ENCODE data around the gene RETREG2.

Gene RETREG2

DNA sequence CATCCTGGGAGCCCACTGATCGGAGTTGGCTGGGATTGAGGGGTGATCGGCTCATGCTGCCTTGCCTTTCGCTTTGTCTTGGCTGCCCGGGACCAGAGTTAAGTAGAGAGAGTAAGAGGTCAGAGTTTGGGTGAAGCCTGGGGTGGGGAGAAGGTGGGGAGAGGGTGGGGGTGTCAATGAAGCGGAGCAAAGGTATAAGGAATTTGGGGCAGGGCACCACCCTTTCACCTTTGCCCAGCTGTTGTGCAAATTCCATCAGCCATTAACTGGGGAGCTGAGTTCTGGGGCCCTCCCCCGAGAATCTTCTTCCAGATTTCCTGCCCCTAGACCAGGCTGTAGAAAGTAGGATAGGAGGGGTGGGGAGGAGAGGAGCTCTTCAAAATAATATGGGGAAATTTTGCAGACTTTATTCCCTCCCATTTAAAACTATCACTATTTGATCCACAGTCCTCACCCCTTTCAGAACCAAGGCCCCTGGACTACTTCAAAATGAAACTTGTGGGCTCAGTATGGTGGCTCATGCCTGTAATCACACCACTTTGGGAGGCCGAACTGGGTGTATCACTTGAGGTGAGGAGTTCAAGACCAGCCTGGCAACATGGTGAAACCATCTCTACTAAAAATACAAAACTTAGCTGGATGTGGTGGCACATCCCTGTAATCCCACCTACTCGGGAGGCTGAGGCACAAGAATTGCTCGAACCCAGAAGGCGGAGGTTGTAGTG lies 8.0 kb upstream of the RETREG2 start, which contains the start of gene SLC23A3:
Gene SLC23A3, minus strand, starts transcription at position 100 of the 725 bp plus-strand sequence. Its CDS starts 45 bp downstream, at position 55.
- no peak for DNase-seq

GRCh38 chr2:219171231-219171651 lies 6.8 kb upstream of the RETREG2 start:
- DNase-seq, result no peak

- no peak for DNase-seq
Observed at GRCh38 chr2:219172231-219173154, 5.6 kb upstream of the RETREG2 start.

- no peak for DNase-seq
Observed at GRCh38 chr2:219173176-219173575, 4.9 kb upstream of the RETREG2 start.

GRCh38 chr2:219174146-219174545 lies 3.9 kb upstream of the RETREG2 start:
- no peak for DNase-seq

DNA sequence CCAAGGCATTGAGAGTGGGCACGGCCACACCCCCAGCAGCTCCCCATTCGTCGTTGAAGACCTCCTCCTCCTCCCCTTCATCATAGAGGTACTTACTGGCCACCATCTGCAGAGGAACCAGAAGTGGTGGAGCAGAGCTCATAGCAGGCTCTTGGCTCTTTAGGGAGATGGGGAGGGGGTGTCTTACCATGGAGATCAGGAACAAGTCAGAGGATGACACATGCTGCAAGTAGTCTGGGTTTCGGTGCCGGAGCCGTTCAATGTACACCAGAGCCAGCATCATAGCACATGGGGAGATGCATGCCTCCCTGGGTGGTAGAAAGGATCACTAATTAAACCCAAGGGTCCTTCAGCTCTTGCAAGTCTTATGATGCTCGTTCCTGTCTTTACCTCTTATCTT lies 3.3 kb upstream of the RETREG2 start:
- DNase-seq, result no peak

DNA sequence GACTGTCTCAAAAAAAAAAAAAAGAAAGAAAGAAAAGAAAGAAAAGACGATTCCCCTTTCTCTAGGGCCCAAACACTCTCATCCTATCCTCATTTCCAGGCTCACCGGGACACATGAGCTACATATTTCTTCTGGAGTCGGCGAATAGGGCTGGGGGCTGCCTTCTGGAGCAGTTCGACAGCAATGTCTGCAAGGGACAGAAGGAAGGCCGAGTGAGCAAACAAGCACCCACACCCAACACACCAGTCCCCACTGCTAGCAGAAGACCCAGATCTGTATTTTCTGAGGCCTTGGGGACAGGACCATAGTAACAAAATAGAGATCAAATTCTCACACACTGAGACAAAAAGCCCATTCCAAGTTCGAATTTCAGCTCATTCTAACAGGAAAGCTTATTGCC lies 2.6 kb upstream of the RETREG2 start:
- DNase-seq, result no peak

DNA sequence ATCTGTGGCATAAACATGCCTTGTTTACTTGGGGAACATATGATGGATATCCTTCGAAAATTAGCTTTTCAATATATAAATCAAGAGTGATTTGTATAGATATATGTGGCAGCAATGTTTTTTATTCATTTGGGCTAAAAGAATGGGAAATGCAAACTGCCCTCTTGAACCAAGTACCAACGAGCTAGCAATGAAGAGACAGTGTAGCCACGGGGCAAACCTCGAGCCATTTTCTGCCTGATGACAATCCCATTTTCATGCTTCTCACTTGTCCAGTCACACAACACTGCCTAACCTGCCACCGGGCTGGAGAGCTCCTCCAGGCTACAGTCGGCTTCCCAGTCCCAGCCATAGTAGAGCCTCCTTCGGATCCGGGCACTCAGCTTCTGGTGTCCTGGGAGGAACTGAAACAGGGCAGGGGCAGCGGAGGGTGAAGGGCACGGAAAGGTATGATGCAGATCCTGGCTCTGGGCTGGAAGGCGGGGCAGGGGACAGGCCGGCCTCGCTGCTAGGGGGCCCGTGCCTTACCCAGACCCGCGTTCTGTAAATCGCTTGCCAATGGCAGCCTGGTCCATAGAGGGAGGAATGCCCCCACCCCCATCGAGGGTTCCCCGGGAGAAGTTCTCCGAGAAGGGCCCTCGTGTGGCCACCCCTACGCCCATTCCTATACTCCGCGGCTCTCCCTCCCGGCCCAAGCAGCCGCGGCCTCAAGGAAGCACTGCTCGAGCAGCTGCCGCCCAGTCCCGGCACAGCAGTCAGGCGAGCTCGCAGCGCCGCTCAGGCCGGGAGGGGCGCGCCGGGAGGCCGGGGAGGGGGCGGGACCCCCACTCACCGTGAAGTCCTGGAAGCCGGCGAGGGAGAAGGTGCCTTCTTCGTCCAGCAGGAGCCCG lies 1.9 kb upstream of the RETREG2 start:
- DNase-seq, result no peak

DNA sequence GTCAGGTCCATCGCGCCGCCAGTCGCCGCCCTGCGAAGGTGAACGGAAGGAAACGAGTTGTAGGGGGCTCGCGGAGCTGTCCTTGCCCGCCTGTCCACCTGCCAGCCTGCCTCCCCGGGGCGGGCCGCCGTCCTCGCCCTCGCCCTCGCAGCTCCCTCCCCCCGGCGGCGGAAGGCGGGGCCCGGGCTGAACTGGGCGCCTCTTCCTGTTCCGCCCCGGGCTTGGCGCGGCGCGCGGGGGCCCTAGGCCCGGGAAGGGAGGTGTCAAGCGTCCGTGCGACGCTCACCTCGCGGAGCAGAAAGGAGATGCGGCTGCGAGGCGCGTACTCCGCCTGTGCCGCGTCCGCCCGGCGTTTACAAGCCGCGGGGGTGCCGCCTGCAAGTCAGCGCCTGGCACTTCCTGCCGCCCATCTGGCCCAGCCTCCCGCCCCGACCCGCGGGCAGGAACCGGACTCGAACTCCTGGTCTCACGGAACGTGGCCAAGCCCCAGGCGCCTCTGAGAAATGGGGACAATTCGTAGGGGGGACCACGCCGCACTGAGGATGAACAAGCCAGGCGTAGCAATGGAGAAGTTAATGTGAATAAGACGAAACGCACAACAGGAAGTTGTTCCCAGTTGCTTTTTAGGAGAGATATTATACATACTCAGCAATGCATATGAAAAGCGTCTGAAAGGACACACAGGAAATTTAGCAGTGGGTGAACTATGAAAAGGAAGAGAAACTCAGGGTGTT lies 1.1 kb upstream of the RETREG2 start, which contains the start of gene CNPPD1:
Gene CNPPD1, minus strand, starts transcription at position 108 of the 734 bp plus-strand sequence. Its CDS starts 97 bp downstream, at position 11.
- peak; percentile 30 for DNase-seq

GRCh38 chr2:219178377-219179175 lies 501 bp downstream of the RETREG2 start:
- DNase-seq, result no peak

GRCh38 chr2:219179601-219180465 lies 1.8 kb downstream of the RETREG2 start:
- DNase-seq, result no peak

- DNase-seq, result no peak
Observed at GRCh38 chr2:219180961-219181360, 2.9 kb downstream of the RETREG2 start.

GRCh38 chr2:219181531-219181930 lies 3.5 kb downstream of the RETREG2 start:
- DNase-seq, result no peak

DNA sequence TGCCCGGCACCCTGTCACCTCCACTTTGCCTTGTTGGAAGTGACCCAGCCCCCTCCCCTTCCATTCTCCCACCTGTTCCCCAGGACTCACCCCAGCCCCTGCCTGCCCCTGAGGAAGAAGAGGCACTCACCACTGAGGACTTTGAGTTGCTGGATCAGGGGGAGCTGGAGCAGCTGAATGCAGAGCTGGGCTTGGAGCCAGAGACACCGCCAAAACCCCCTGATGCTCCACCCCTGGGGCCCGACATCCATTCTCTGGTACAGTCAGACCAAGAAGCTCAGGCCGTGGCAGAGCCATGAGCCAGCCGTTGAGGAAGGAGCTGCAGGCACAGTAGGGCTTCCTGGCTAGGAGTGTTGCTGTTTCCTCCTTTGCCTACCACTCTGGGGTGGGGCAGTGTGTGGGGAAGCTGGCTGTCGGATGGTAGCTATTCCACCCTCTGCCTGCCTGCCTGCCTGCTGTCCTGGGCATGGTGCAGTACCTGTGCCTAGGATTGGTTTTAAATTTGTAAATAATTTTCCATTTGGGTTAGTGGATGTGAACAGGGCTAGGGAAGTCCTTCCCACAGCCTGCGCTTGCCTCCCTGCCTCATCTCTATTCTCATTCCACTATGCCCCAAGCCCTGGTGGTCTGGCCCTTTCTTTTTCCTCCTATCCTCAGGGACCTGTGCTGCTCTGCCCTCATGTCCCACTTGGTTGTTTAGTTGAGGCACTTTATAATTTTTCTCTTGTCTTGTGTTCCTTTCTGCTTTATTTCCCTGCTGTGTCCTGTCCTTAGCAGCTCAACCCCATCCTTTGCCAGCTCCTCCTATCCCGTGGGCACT lies 4.5 kb downstream of the RETREG2 start:
- no peak for DNase-seq

DNA sequence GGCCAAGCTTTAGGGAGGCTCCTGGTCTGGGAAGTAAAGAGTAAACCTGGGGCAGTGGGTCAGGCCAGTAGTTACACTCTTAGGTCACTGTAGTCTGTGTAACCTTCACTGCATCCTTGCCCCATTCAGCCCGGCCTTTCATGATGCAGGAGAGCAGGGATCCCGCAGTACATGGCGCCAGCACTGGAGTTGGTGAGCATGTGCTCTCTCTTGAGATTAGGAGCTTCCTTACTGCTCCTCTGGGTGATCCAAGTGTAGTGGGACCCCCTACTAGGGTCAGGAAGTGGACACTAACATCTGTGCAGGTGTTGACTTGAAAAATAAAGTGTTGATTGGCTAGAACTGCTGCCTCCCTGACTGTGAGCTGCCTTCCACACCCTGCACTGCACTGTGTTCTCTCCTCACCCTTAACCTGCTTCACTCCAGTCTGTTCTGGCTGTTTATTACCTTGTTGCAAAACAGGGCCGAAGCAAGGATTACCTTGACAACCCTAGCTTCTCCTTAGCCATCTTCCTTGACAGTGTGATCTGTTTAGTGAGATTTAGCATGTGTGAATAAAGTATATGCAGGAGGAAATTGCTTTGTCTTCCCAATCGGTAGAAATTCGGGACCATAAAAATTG lies 5.2 kb downstream of the RETREG2 start:
- no peak for DNase-seq

GRCh38 chr2:219184121-219184520 lies 6.0 kb downstream of the RETREG2 start:
- no peak for DNase-seq

GRCh38 chr2:219186754-219187456 lies 8.8 kb downstream of the RETREG2 start:
- no peak for DNase-seq

DNA sequence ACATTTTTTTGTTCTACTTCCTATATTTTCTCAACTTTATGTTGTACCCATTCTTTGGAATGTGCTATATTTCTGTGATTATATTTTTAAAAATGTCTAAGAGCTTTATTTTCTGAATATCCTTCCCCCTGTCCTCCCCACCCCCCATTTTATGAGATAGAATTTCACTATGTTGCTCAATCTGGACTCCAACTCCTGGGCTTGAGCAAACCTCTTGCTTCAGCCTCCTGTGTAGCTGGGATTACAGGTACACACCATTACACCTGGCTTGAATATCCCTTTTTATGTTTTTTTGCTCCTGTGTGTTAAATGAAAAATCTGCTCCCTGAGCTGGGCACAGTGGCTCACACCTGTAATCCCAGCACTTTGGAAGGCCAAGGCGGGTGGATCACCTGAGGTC lies 19.3 kb downstream of the RETREG2 start:
- DNase-seq, result no peak

Data from NCI-H1436 treated with DMSO at 0.1 percent for 48 hours (cell line).